ENCODE measurements around the gene BRF1. TPM values are rescaled to one million over a fixed set of nuclear protein-coding genes. Genes with fewer than 3 reads are reported as not detected.

The BRF1 gene, protein sequence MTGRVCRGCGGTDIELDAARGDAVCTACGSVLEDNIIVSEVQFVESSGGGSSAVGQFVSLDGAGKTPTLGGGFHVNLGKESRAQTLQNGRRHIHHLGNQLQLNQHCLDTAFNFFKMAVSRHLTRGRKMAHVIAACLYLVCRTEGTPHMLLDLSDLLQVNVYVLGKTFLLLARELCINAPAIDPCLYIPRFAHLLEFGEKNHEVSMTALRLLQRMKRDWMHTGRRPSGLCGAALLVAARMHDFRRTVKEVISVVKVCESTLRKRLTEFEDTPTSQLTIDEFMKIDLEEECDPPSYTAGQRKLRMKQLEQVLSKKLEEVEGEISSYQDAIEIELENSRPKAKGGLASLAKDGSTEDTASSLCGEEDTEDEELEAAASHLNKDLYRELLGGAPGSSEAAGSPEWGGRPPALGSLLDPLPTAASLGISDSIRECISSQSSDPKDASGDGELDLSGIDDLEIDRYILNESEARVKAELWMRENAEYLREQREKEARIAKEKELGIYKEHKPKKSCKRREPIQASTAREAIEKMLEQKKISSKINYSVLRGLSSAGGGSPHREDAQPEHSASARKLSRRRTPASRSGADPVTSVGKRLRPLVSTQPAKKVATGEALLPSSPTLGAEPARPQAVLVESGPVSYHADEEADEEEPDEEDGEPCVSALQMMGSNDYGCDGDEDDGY
- total RNA-seq = 14.7 TPM
- polyA plus RNA-seq = 29.8 TPM
- long read RNA-seq, donor 1 = 0 reads
- long read RNA-seq, donor 2 = 0 reads
- long read RNA-seq, donor 3, partial matches to known transcripts = 11 of 12 reads
- long read RNA-seq, donor 3, other reads (novel, unspliced or antisense) = 0 of 12 reads
- long read RNA-seq, donor 4, partial matches to known transcripts = 0 of 6 reads
- long read RNA-seq, donor 4, other reads (novel, unspliced or antisense) = 5 of 6 reads
- long read RNA-seq, donor 5, partial matches to known transcripts = 35 of 38 reads
- long read RNA-seq, donor 5, other reads (novel, unspliced or antisense) = 0 of 38 reads
- long read RNA-seq, donor 6, partial matches to known transcripts = 0 of 1 reads
- long read RNA-seq, donor 6, other reads (novel, unspliced or antisense) = 0 of 1 reads
- long read RNA-seq, donor 7, partial matches to known transcripts = 0 of 1 reads
- long read RNA-seq, donor 7, other reads (novel, unspliced or antisense) = 0 of 1 reads
- long read RNA-seq, donor 8, partial matches to known transcripts = 0 of 1 reads
- long read RNA-seq, donor 8, other reads (novel, unspliced or antisense) = 0 of 1 reads
- long read RNA-seq, donor 9, partial matches to known transcripts = 0 of 4 reads
- long read RNA-seq, donor 9, other reads (novel, unspliced or antisense) = 0 of 4 reads
- long read RNA-seq, donor 10, partial matches to known transcripts = 0 of 2 reads
- long read RNA-seq, donor 10, other reads (novel, unspliced or antisense) = 0 of 2 reads

DNA sequence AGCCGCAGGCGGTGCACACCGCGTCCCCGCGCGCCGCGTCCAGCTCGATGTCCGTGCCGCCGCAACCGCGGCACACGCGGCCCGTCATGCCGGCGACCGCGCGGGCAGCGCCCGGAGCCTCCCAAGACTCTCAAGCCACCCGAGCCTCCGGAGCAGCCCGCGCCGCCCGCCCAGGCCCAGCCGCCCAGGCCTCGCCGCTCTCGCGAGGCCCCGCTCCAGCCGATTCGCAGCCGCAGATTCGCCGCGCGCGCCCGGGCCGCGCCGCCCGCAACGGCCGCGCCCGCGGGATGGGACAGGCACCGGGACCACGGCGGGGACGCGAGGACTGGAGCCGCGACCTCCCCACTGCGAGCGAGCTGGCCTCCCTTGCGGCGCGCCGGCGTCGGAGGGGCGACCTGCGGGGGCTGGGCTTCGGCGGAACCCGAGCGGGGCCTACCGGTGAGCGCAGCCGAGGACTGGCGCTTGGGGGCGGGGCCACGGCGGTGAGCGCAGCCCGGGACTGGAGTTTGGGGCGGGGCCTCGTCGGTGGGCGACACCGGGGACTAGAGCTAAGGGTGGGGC, at the start of gene BRF1:
Gene BRF1, minus strand, starts transcription at position 460 of the 561 bp plus-strand sequence. Its CDS starts 372 bp downstream, at position 88.
- DNase-seq (ENCODE audit: low read depth in 6 of 9, low spot score in 9 of 9) = peak; percentile 83 to 97 (median 93)
- peak within 1 kb of the TSS; percentile 70 to 92 for H3K4me3 ChIP-seq (ENCODE audit: low read length in 2 of 2)
- peaks cover 0 to 2% of the 10 kb centered on the region in 2 donors for H3K27me3 ChIP-seq (ENCODE audit: control insufficient read depth in 2 of 2, insufficient read depth in 1 of 2, low read length in 1 of 2)
- H3K27ac ChIP-seq (ENCODE audit: low read depth in 1 of 2, low read length in 1 of 2) = peak within 1 kb of the TSS; percentile 97 to 100
- peaks cover 10 to 21% of the 10 kb centered on the region in 2 donors for H3K4me1 ChIP-seq (ENCODE audit: control insufficient read depth in 2 of 2, insufficient read depth in 2 of 2, low read length in 2 of 2)
- no peaks in the 10 kb centered on the region for H3K36me3 ChIP-seq (ENCODE audit: control insufficient read depth in 2 of 2, insufficient read depth in 2 of 2, low read length in 1 of 2)
- under 1% methylated on average over 90 of the region's 90 CpGs for WGBS
- H3K9me3 ChIP-seq (ENCODE audit: control insufficient read depth in 2 of 2, insufficient read depth in 1 of 2, low read length in 1 of 2) = no peaks in the 10 kb centered on the region

DNA sequence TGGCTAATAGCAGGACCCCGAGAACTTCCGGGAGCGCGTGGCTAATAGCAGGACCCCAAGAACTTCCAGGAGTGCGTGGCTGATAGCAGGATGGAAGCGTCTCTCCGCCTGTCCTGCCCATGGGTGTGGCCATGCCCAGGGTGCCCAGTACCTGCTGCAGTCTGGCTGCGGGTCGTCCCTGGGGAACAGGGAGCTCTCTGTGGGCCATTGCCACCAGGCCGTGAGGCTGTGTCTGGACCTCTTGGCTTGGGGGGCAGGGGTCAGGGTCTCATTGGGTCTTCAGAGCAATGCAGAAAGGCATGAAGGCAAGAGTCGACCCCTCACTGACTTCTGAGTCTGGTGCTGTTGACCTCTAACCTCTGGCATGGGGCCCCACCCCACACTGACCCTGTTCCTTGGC, 49.2 kb upstream of the BRF1 start:
- H3K4me1 ChIP-seq (ENCODE audit: control insufficient read depth in 2 of 2, insufficient read depth in 2 of 2, low read length in 2 of 2) = peaks cover 0 to 3% of the 10 kb centered on the region in 2 donors
- 96% methylated on average over 11 of the region's 11 CpGs for WGBS

DNA sequence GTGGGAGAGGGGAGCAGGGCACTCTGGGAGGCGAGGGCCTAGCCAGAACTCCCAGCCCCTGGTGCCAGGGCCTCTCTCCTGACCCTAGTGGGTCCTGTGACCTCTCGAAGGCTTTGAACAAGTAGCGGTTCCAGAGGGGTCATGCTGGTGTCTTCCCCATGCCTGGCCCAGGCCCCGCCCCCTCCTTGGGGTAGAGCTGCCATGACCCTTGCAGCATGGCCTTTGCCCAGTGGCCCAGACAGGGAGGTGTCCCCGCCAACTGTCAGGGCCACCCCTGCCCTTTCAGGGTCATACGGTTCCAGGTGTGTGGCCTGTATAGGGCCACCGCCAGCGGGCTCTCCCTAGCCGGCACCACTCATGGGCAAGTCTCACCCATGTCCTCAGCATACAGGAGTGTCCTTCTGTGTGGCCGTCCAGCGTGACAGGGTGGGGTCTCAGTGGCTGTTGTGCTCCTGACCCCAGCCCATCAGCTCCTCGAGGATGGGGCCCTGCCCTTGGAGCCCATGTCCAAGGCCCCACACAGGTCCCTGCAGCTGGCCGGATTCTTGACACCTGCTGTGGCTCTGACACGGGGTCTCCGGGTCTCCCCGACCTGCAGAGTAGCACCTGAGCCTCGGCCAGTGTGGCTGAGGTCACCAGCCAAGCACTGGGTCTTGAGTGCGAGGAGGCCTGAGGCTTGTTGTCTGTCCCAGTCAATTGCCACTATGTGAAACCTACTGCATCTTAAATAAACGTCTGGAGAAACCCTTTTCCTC, 48.3 kb upstream of the BRF1 start:
- Histone ChIP-seq H3K4me3 (ENCODE audit: low read length in 2 of 2) (no peak overlapping the region), H3K27ac (ENCODE audit: low read depth in 1 of 2, low read length in 1 of 2) (no peak overlapping the region), H3K36me3 (ENCODE audit: control insufficient read depth in 2 of 2, insufficient read depth in 2 of 2, low read length in 1 of 2) (peaks cover 0 to 9% of the 10 kb centered on the region in 2 donors), H3K27me3 (ENCODE audit: control insufficient read depth in 2 of 2, insufficient read depth in 1 of 2, low read length in 1 of 2) (no peaks in the 10 kb centered on the region), H3K4me1 (ENCODE audit: control insufficient read depth in 2 of 2, insufficient read depth in 2 of 2, low read length in 2 of 2) (peaks cover 0 to 3% of the 10 kb centered on the region in 2 donors), H3K9me3 (ENCODE audit: control insufficient read depth in 2 of 2, insufficient read depth in 1 of 2, low read length in 1 of 2) (peaks cover 0 to 8% of the 10 kb centered on the region in 2 donors)
- WGBS = 97% methylated on average over 19 of the region's 19 CpGs
- DNase-seq (ENCODE audit: low read depth in 6 of 9, low spot score in 9 of 9) = no peak

More for the DNA sequence above, 49.2 kb upstream of the BRF1 start:
- Histone ChIP-seq H3K36me3 (ENCODE audit: control insufficient read depth in 2 of 2, insufficient read depth in 2 of 2, low read length in 1 of 2) (peaks cover 0 to 12% of the 10 kb centered on the region in 2 donors), H3K27me3 (ENCODE audit: control insufficient read depth in 2 of 2, insufficient read depth in 1 of 2, low read length in 1 of 2) (no peaks in the 10 kb centered on the region), H3K27ac (ENCODE audit: low read depth in 1 of 2, low read length in 1 of 2) (no peak overlapping the region), H3K9me3 (ENCODE audit: control insufficient read depth in 2 of 2, insufficient read depth in 1 of 2, low read length in 1 of 2) (peaks cover 0 to 3% of the 10 kb centered on the region in 2 donors), H3K4me3 (ENCODE audit: low read length in 2 of 2) (no peak overlapping the region)
- no peak for DNase-seq (ENCODE audit: low read depth in 6 of 9, low spot score in 9 of 9)

DNA sequence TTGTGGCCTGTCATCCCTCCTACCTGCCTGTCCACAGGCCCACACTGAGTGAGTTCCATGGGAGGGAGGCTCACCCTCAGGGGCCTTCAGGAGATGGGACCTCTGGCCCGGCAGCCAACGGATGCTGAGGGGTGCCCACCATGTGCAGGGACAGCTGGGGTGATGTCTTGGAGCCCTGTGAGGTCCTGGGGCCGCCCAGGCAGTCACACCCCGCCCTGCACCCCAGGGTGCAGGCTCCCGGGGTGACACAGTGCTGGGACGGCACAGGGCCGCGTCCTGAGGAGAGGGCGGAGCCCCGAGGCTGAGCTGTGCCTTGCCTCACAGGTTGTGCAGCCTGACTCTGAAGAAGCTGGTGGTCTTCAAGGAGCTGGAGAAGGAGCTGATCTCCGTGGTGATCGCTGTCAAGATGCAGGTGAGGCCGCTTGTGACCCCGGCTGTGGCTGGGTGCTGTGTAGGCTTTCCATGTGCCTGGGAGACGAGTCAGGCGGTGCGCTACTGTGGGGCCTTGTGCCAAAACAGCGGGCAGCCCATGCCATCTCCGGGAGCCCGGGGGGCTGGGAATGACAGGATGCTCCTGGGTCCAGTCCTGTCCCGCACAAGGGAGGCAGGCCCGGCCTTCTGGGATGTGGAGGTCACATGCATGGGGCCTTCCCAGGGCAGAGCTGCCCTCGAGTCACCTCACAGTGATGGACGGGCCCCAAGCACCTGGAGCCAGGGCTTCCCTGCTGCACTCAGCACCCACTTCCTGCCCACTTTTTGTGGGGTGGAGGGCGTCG, 47.6 kb upstream of the BRF1 start:
- WGBS = 85% methylated on average over 26 of the region's 26 CpGs
- Histone ChIP-seq H3K27ac (ENCODE audit: low read depth in 1 of 2, low read length in 1 of 2) (no peak overlapping the region), H3K4me3 (ENCODE audit: low read length in 2 of 2) (no peak overlapping the region), H3K4me1 (ENCODE audit: control insufficient read depth in 2 of 2, insufficient read depth in 2 of 2, low read length in 2 of 2) (peaks cover 0 to 3% of the 10 kb centered on the region in 2 donors), H3K27me3 (ENCODE audit: control insufficient read depth in 2 of 2, insufficient read depth in 1 of 2, low read length in 1 of 2) (no peaks in the 10 kb centered on the region), H3K36me3 (ENCODE audit: control insufficient read depth in 2 of 2, insufficient read depth in 2 of 2, low read length in 1 of 2) (peaks cover 0 to 9% of the 10 kb centered on the region in 2 donors), H3K9me3 (ENCODE audit: control insufficient read depth in 2 of 2, insufficient read depth in 1 of 2, low read length in 1 of 2) (peaks cover 0 to 8% of the 10 kb centered on the region in 2 donors)
- no peak for DNase-seq (ENCODE audit: low read depth in 6 of 9, low spot score in 9 of 9)

DNA sequence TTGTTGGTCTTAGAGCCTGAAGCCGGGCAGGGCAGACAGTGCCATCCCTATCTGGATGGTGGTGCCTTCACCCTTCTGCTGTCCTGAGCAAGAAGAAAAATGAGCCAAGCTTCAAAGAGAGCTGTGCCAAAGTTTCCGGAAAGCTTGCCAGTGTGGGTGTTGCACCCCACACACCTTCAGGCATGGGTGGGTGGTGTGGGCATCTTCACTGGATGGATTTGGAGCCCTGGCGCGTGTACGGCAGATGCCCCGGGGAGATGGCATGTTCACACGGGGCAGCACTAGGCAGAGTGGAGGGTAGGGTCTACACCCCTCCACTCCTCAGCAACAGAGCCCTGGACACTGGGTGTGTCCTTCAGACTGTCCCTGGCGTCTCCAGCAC, 46.8 kb upstream of the BRF1 start:
- WGBS = 97% methylated on average over 8 of the region's 8 CpGs

DNA sequence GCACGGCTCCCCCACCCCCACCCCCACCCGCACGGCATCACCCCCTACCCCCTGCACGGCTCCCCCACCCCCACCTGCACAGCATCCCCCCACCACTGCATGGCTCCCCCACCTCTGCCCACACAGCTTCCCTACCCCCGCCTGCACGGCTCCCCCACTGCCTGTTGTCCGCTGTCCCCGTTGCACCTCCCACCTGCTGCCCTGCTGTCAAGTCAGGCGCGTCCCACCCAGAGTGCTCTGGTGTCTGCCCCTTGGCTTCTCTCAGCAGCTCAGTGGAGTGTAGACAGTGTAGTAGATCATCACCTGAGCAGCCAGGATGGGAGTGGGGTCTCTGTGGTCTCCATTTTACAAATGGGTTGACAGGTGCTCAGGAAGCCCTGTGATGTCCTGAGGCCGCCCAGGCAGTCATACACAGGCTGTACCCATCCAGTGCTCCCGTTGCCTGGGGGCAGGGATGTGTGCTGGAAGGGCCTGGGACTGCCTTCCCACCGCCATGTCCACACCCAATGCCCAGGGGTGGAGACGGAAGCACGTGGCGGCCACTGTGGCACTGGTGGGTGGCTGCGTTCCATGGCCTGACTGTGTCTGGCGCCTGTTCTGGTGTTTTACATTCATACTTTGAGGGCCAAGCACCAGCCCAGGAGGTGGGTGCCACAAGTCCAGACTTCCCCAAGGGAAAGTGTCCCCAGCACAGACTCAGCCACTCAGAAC, 46.2 kb upstream of the BRF1 start:
- no peaks in the 10 kb centered on the region for H3K27me3 ChIP-seq (ENCODE audit: control insufficient read depth in 2 of 2, insufficient read depth in 1 of 2, low read length in 1 of 2)
- WGBS = 96% methylated on average over 18 of the region's 18 CpGs
- no peak overlapping the region for H3K27ac ChIP-seq (ENCODE audit: low read depth in 1 of 2, low read length in 1 of 2)
- peaks cover 0 to 8% of the 10 kb centered on the region in 2 donors for H3K9me3 ChIP-seq (ENCODE audit: control insufficient read depth in 2 of 2, insufficient read depth in 1 of 2, low read length in 1 of 2)
- peaks cover 0 to 2% of the 10 kb centered on the region in 2 donors for H3K4me1 ChIP-seq (ENCODE audit: control insufficient read depth in 2 of 2, insufficient read depth in 2 of 2, low read length in 2 of 2)
- no peak for DNase-seq (ENCODE audit: low read depth in 6 of 9, low spot score in 9 of 9)
- no peak overlapping the region for H3K4me3 ChIP-seq (ENCODE audit: low read length in 2 of 2)
- peaks cover 0 to 9% of the 10 kb centered on the region in 2 donors for H3K36me3 ChIP-seq (ENCODE audit: control insufficient read depth in 2 of 2, insufficient read depth in 2 of 2, low read length in 1 of 2)

More for the DNA sequence above, 46.8 kb upstream of the BRF1 start:
- peaks cover 0 to 9% of the 10 kb centered on the region in 2 donors for H3K36me3 ChIP-seq (ENCODE audit: control insufficient read depth in 2 of 2, insufficient read depth in 2 of 2, low read length in 1 of 2)
- no peak for DNase-seq (ENCODE audit: low read depth in 6 of 9, low spot score in 9 of 9)
- H3K4me3 ChIP-seq (ENCODE audit: low read length in 2 of 2) = no peak overlapping the region
- H3K27ac ChIP-seq (ENCODE audit: low read depth in 1 of 2, low read length in 1 of 2) = no peak overlapping the region
- H3K4me1 ChIP-seq (ENCODE audit: control insufficient read depth in 2 of 2, insufficient read depth in 2 of 2, low read length in 2 of 2) = peaks cover 0 to 3% of the 10 kb centered on the region in 2 donors
- peaks cover 0 to 8% of the 10 kb centered on the region in 2 donors for H3K9me3 ChIP-seq (ENCODE audit: control insufficient read depth in 2 of 2, insufficient read depth in 1 of 2, low read length in 1 of 2)
- no peaks in the 10 kb centered on the region for H3K27me3 ChIP-seq (ENCODE audit: control insufficient read depth in 2 of 2, insufficient read depth in 1 of 2, low read length in 1 of 2)

DNA sequence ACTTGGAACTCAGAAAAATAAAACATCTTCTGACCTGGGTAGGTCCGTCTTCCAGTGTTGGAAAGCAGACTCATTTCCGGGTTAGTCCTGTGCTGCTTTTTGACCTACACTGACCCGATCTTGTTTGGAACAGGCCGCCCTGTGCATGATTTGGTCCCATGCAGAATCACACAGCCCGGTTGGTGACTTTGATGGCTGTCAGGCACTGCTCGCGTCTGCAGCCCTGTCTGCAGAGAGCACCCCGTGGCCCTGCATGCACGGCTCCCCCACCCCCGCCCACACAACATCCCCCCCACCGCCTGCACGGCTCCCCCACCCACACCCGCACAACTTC, 45.4 kb upstream of the BRF1 start:
- Histone ChIP-seq H3K27ac (ENCODE audit: low read depth in 1 of 2, low read length in 1 of 2) (no peak overlapping the region), H3K4me3 (ENCODE audit: low read length in 2 of 2) (no peak overlapping the region), H3K4me1 (ENCODE audit: control insufficient read depth in 2 of 2, insufficient read depth in 2 of 2, low read length in 2 of 2) (peaks cover 0 to 7% of the 10 kb centered on the region in 2 donors), H3K9me3 (ENCODE audit: control insufficient read depth in 2 of 2, insufficient read depth in 1 of 2, low read length in 1 of 2) (peaks cover 0 to 8% of the 10 kb centered on the region in 2 donors), H3K27me3 (ENCODE audit: control insufficient read depth in 2 of 2, insufficient read depth in 1 of 2, low read length in 1 of 2) (no peaks in the 10 kb centered on the region), H3K36me3 (ENCODE audit: control insufficient read depth in 2 of 2, insufficient read depth in 2 of 2, low read length in 1 of 2) (peaks cover 0 to 9% of the 10 kb centered on the region in 2 donors)
- DNase-seq (ENCODE audit: low read depth in 6 of 9, low spot score in 9 of 9) = no peak
- 95% methylated on average over 13 of the region's 13 CpGs for WGBS

Measured in thymus (tissue), 14 donors.